Thymus (tissue), 11 donors: ENCODE data around the gene THEMIS. TPM values are rescaled to one million over a fixed set of nuclear protein-coding genes. Genes with fewer than 3 reads are reported as not detected.

Source experiments
- DNase-seq, 9 donors: peaks; one replicate each; pipeline ENCODE4 v3.0.0-alpha.2; 2013; ENCODE audit warnings: low spot score in 9 of 9, low read depth in 6 of 9, missing footprints in 1 of 9
- H3K27ac ChIP-seq, 2 donors: one replicate each; pipeline ENCODE4 v1.5.1; 2013; ENCODE audit warnings: control low read depth in 1 of 2, low read depth in 1 of 2, low read length in 1 of 2, mild to moderate bottlenecking in 1 of 2, moderate library complexity in 1 of 2
- H3K27me3 ChIP-seq, 2 donors: one replicate each; pipeline ENCODE4 v1.5.1; 2013; ENCODE audit warnings: low read length in 1 of 2; ENCODE audit not compliant: control insufficient read depth in 2 of 2, insufficient read depth in 1 of 2
- H3K36me3 ChIP-seq, 2 donors: one replicate each; pipeline ENCODE4 v1.5.1; 2013; ENCODE audit warnings: low read length in 1 of 2, mild to moderate bottlenecking in 1 of 2, moderate library complexity in 1 of 2; ENCODE audit not compliant: control insufficient read depth in 2 of 2, insufficient read depth in 2 of 2
- H3K4me1 ChIP-seq, 2 donors: one replicate each; pipeline ENCODE4 v1.5.1; 2013; ENCODE audit warnings: low read length in 2 of 2; ENCODE audit not compliant: control insufficient read depth in 2 of 2, insufficient read depth in 2 of 2
- H3K4me3 ChIP-seq, 2 donors: one replicate each; pipeline ENCODE4 v1.5.1; 2013; ENCODE audit warnings: low read length in 2 of 2, control low read depth in 1 of 2, mild to moderate bottlenecking in 1 of 2
- H3K9me3 ChIP-seq, 2 donors: one replicate each; pipeline ENCODE4 v1.5.1; 2013; ENCODE audit warnings: low read length in 1 of 2, mild to moderate bottlenecking in 1 of 2; ENCODE audit not compliant: control insufficient read depth in 2 of 2, insufficient read depth in 1 of 2
- WGBS: extraction: QIAGEN DNeasy Blood & Tissue Kit; methylation state at CpG from one replicate; pipeline ENCODE4 v1.1.7; 2013; 5-methylcytosine and 5-hydroxymethylcytosine counted together
- polyA plus RNA-seq: library from polyadenylated mRNA; stranded (reverse); fragments of 200-250 nt; gene quantifications from one replicate; pipeline ENCODE4 v1.2.3, GENCODE V29; 2013
- total RNA-seq: library from RNA; stranded (reverse); fragments of 120-200 nt; gene quantifications from one replicate; pipeline ENCODE4 v1.2.4, GENCODE V29; 2013
- donor health status: healthy.

The THEMIS gene
- total and polyA plus RNA-seq, 2 donors: 17.2 to 71.3 TPM

DNA sequence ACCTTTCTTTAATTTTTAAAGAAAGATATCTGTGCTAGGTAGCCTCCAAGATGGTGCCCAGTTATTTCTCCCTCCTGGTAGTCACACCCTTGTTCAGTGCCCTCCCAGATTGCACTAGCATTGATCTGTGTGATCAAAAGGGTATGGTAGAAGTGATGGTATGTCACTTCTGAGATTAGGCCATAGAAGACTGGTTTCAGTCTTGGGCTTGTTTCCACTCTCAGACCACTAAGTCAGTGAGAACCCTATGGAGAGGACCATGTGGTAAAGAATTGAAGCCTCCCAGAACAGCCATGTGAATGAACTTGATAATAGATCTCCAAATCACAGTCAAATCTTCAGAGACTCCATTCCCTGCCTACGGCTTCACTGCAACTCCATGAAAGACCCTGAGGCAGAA, 57.3 kb downstream of the THEMIS start:
- no peak overlapping the region for H3K27ac ChIP-seq
- no peaks in the 10 kb centered on the region for H3K9me3 ChIP-seq
- WGBS: 97% methylated on average over 1 of the region's 1 CpG
- no peaks in the 10 kb centered on the region for H3K4me1 ChIP-seq
- no peaks in the 10 kb centered on the region for H3K27me3 ChIP-seq
- peaks cover 9 to 52% of the 10 kb centered on the region in 2 donors for H3K36me3 ChIP-seq
- H3K4me3 ChIP-seq: no peak overlapping the region
- DNase-seq: no peak

DNA sequence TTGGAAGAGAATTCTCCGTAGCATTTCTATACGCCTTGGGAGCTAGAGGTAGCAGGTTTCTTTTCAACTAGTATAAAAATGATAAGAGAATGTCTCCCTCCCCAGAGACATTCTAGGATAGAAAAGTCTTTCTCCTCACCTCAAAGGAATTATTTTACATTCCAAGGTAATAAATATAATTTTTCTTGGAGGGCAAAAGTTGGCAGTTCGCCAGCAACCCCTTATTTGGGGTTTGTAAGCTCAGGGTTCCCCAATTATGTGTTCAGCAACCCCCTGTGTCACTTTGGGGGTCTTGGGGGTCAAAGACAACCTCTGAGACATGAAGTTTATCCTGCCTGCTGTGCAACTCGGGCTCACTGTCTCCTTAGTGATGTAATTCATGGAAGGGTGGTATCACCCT, 58.3 kb downstream of the THEMIS start:
- H3K27me3 ChIP-seq: no peaks in the 10 kb centered on the region
- DNase-seq: no peak
- no peaks in the 10 kb centered on the region for H3K9me3 ChIP-seq
- H3K4me3 ChIP-seq: no peak overlapping the region
- no peaks in the 10 kb centered on the region for H3K4me1 ChIP-seq
- 91% methylated on average over 4 of the region's 4 CpGs for WGBS
- peaks cover 9 to 51% of the 10 kb centered on the region in 2 donors for H3K36me3 ChIP-seq
- H3K27ac ChIP-seq: no peak overlapping the region

DNA sequence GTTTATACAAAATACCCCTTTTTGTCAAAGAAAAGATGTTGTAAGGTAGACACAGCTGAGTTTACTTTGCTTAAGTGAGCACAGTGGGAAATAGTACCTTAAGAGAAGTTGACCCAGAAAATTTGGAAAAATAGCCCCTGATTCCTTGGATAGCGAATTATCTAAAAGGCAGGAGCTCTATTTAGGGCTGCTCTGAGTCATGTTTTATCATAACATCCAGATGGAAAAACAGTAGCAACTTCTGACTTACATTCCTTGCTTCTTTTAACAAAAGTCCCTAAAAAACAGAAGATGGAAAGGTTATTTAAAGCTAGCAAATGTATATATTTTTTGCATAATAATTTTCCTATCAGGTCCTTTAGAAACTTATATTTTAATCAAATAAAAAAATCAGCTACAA, 59.0 kb downstream of the THEMIS start:
- H3K9me3 ChIP-seq: no peaks in the 10 kb centered on the region

DNA sequence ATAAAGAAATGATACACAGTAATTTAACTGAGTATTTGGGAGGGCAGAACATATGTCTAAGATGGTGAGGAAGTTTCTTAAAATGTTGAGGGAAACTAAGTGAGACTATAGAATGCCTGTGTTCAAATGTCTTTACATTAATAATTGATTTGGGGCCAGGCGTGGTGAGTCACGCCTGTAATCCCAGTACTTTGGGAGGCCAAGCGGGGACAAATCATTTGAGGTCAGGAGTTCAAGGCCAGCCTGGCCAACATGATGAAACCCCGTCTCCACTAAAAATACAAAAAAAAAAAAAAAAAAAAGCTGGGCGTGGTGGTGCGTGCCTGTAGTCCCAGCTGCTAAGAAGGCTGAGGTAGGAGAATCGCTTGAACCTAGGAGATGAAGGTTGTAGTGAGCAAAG, 66.7 kb downstream of the THEMIS start:
- Histone ChIP-seq H3K36me3 (peaks cover 5 to 43% of the 10 kb centered on the region in 2 donors), H3K4me1 (no peaks in the 10 kb centered on the region), H3K4me3 (no peak overlapping the region), H3K9me3 (no peaks in the 10 kb centered on the region), H3K27me3 (no peaks in the 10 kb centered on the region), H3K27ac (no peak overlapping the region)
- no peak for DNase-seq
- WGBS: 98% methylated on average over 7 of the region's 7 CpGs

More for the DNA sequence above, 59.0 kb downstream of the THEMIS start:
- Histone ChIP-seq H3K4me1 (no peaks in the 10 kb centered on the region), H3K4me3 (no peak overlapping the region), H3K27ac (no peak overlapping the region), H3K27me3 (no peaks in the 10 kb centered on the region), H3K36me3 (peaks cover 9 to 54% of the 10 kb centered on the region in 2 donors)
- WGBS: 97% methylated on average over 1 of the region's 1 CpG
- no peak for DNase-seq

DNA sequence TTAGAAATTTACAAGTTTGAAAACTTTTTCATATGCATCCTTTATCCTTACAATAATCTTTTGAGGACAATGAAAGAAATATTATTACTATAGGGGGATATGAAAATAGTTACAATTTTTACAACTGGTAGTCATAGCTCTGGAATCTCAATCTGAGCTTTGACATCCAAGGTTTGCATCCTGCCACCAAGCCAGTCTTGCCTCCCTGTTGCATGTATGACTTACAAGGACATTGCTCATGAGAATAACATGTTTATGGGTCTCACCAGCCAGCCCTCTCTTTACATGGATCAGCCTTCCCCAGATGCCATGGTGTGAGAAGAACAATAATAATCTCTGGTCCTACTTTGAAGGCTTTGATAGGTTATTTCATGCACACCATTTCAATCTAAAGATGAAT, 67.5 kb downstream of the THEMIS start:
- Histone ChIP-seq H3K9me3 (no peaks in the 10 kb centered on the region), H3K4me3 (no peak overlapping the region), H3K36me3 (peaks cover 10 to 50% of the 10 kb centered on the region in 2 donors), H3K27me3 (no peaks in the 10 kb centered on the region), H3K4me1 (no peaks in the 10 kb centered on the region), H3K27ac (no peak overlapping the region)
- DNase-seq: no peak

DNA sequence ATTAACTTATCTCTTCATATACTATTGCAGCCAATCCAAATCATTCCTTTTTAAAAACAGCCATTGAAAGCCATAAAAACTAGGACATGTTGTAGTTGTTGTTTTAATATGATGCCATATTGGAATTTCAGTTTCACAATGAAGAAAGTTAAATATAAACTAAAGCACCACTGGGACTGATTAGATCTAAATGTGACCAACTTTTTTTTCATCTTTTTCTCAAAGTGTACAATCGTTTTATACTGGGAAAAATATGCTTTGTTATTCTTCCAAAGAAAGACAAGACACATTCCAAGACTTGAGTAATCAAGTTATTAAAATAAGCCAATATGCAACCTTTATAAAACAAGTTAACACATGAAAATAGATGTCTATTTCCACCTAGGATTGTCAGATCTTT, 68.5 kb downstream of the THEMIS start:
- 76% methylated on average over 1 of the region's 1 CpG for WGBS
- H3K27ac ChIP-seq: no peak overlapping the region

DNA sequence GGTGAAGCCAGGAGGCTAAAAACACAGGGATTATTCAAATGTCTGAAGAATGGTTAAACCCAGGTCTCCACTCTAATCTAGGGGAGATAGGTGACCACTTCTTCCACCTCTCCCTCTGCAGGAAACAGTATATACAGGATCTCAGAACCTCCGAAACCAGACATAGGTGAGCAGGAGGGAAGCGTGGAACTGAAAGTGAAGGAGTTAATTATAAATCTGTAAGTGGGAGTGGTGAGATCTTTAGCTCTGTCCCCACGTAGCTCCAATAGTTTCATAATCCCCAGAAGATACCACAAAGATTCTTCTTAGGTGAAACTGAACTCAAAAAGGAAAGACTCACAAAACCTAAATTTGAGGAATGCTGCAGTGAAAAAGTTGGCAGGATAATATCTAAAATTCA, 76.8 kb downstream of the THEMIS start:
- no peak for DNase-seq
- Histone ChIP-seq H3K4me1 (no peaks in the 10 kb centered on the region), H3K9me3 (no peaks in the 10 kb centered on the region), H3K27ac (no peak overlapping the region), H3K27me3 (no peaks in the 10 kb centered on the region), H3K36me3 (peaks cover 14 to 61% of the 10 kb centered on the region in 2 donors), H3K4me3 (no peak overlapping the region)
- 92% methylated on average over 3 of the region's 3 CpGs for WGBS

More for the DNA sequence above, 68.5 kb downstream of the THEMIS start:
- no peak for DNase-seq
- H3K27me3 ChIP-seq: no peaks in the 10 kb centered on the region
- peaks cover 14 to 60% of the 10 kb centered on the region in 2 donors for H3K36me3 ChIP-seq
- H3K4me1 ChIP-seq: no peaks in the 10 kb centered on the region
- no peaks in the 10 kb centered on the region for H3K9me3 ChIP-seq
- no peak overlapping the region for H3K4me3 ChIP-seq

DNA sequence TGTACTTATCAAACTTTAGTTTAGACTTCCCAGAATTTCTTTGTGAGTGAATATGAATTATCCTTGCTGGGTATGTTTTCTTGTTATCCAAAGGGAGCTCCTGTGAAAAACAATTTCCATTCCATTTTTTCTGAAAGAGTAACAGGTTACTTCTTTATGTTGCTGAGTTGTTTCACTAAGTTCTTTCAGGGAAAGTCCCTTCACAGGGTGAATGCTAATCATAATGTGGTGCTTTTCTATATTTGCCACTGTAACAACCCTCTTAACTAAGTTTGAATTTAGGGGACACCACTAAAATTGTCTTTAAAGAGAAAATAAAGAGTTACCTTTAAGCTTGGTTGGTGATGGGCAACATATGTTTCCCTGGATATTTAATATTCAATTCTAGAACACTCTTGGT, 79.4 kb downstream of the THEMIS start:
- Histone ChIP-seq H3K4me1 (peaks cover 7 to 10% of the 10 kb centered on the region in 2 donors), H3K36me3 (peaks cover 6 to 45% of the 10 kb centered on the region in 2 donors), H3K4me3 (no peak overlapping the region), H3K27ac (no peak overlapping the region), H3K27me3 (no peaks in the 10 kb centered on the region), H3K9me3 (no peaks in the 10 kb centered on the region)
- DNase-seq: no peak

DNA sequence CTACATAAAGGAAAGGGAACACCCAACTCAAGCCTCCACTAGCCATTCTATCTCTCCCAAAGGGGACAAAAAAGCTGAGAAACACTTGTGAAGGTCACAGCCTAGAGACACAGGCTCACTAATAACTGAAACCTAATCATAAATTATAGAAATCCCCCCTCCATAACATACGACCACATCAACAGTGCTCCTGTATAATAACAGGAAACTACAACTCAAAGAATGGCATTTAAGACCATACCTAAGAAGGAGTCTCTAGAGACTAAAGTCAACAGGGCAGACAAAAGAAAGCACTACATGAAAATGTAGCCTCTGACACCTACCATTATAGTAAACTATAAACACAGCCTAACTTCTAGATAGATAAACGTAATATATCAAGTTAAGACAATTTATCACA, 82.7 kb downstream of the THEMIS start:
- Histone ChIP-seq H3K27ac (peak overlapping the region; percentile 14 to 18), H3K27me3 (no peaks in the 10 kb centered on the region), H3K4me3 (no peak overlapping the region), H3K9me3 (no peaks in the 10 kb centered on the region), H3K4me1 (peaks cover 9 to 22% of the 10 kb centered on the region in 2 donors), H3K36me3 (peaks cover 6 to 41% of the 10 kb centered on the region in 2 donors)
- peak in 1 of 9 donors; percentile 27 for DNase-seq
- WGBS: 30% methylated on average over 2 of the region's 2 CpGs

DNA sequence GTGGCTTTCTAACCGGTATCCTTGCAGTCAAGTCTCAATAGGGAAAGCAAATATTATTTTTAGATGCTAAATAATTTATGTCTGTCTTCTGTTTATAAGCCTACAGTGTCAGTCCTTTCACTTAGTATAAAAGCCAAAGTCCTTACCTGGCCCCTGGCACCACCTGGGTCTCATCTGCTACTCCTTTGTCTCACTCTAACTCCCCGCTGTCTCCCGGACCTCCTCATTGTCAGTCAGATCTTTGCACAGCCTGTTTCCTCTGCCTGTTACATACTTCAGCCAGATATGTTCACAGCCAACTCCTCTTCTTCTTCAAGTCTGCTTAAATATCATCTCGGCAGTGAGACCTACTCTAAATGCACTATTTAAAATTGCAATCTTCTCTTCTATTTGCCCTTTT, 84.2 kb downstream of the THEMIS start:
- H3K27me3 ChIP-seq: no peaks in the 10 kb centered on the region
- no peaks in the 10 kb centered on the region for H3K9me3 ChIP-seq
- no peak for DNase-seq
- no peak overlapping the region for H3K27ac ChIP-seq
- H3K4me1 ChIP-seq: peaks cover 12 to 31% of the 10 kb centered on the region in 2 donors
- peaks cover 12 to 47% of the 10 kb centered on the region in 2 donors for H3K36me3 ChIP-seq
- no peak overlapping the region for H3K4me3 ChIP-seq
- 95% methylated on average over 4 of the region's 4 CpGs for WGBS
